Measurements from ENCODE around the gene PCDH9. TPM values are rescaled to one million over a fixed set of nuclear protein-coding genes. Genes with fewer than 3 reads are reported as not detected.

Gene PCDH9
- total RNA-seq, 6 donors from 2014 or later, result 3.1 to 19.4 (median 7.8) TPM

- no peak overlapping the region for H3K27ac ChIP-seq
- H3K4me3 ChIP-seq, result no peak overlapping the region
- 68 to 76% methylated on average over 4 of the region's 4 CpGs for WGBS, 2 donors
- DNase-seq, result no peak
- no peaks in the 10 kb centered on the region for H3K36me3 ChIP-seq
- no peaks in the 10 kb centered on the region for H3K9me3 ChIP-seq
- H3K27me3 ChIP-seq, result no peaks in the 10 kb centered on the region
- TF ChIP-seq POLR2A (IDR thresholded peaks at IDR 0.05) (no peak), POLR2AphosphoS5 (IDR thresholded peaks at IDR 0.05) (no peak)
- no peaks in the 10 kb centered on the region for H3K4me1 ChIP-seq
- ATAC-seq (ENCODE audit: low FRiP score in 2 of 2), result no peak
Measured at GRCh38 chr13:66347486-66348117, 882.5 kb downstream of the PCDH9 start.

- 68 to 76% methylated on average over 8 of the region's 8 CpGs for WGBS, 2 donors
- ATAC-seq (ENCODE audit: low FRiP score in 2 of 2) (no peak), DNase-seq (no peak)
- Histone ChIP-seq H3K36me3 (no peaks in the 10 kb centered on the region), H3K4me1 (no peaks in the 10 kb centered on the region), H3K9me3 (no peaks in the 10 kb centered on the region), H3K27ac (no peak overlapping the region), H3K4me3 (no peak overlapping the region), H3K27me3 (no peaks in the 10 kb centered on the region)
- TF ChIP-seq POLR2A (IDR thresholded peaks at IDR 0.05), result no peak
- no peak for TF ChIP-seq EP300 (IDR thresholded peaks at IDR 0.05)
- no peak for TF ChIP-seq CTCF (IDR thresholded peaks at IDR 0.05)
- TF ChIP-seq POLR2AphosphoS5 (IDR thresholded peaks at IDR 0.05), result no peak
Measured at GRCh38 chr13:66345971-66346370, 884.2 kb downstream of the PCDH9 start.

GRCh38 chr13:66345518-66345810, 884.7 kb downstream of the PCDH9 start:
- H3K36me3 ChIP-seq, result no peaks in the 10 kb centered on the region
- DNase-seq (no peak), ATAC-seq (ENCODE audit: low FRiP score in 2 of 2) (no peak)
- WGBS, 2 donors, result 71 to 76% methylated on average over 6 of the region's 6 CpGs
- TF ChIP-seq POLR2AphosphoS5 (IDR thresholded peaks at IDR 0.05) (no peak), POLR2A (IDR thresholded peaks at IDR 0.05) (no peak)
- H3K9me3 ChIP-seq, result no peaks in the 10 kb centered on the region
- H3K4me1 ChIP-seq, result no peaks in the 10 kb centered on the region
- no peak overlapping the region for H3K27ac ChIP-seq
- no peak overlapping the region for H3K4me3 ChIP-seq
- no peaks in the 10 kb centered on the region for H3K27me3 ChIP-seq

- Histone ChIP-seq H3K4me3 (no peak overlapping the region), H3K36me3 (no peaks in the 10 kb centered on the region), H3K9me3 (no peaks in the 10 kb centered on the region), H3K27me3 (no peaks in the 10 kb centered on the region), H3K4me1 (no peaks in the 10 kb centered on the region), H3K27ac (no peak overlapping the region)
- DNase-seq, result no peak
- TF ChIP-seq POLR2A (IDR thresholded peaks at IDR 0.05) (no peak), EP300 (IDR thresholded peaks at IDR 0.05) (no peak), POLR2AphosphoS5 (IDR thresholded peaks at IDR 0.05) (no peak), CTCF (IDR thresholded peaks at IDR 0.05) (no peak)
- ATAC-seq (ENCODE audit: low FRiP score in 2 of 2), result no peak
- WGBS, 2 donors, result 71 to 79% methylated on average over 4 of the region's 4 CpGs
Measured at GRCh38 chr13:66344805-66345517, 885.2 kb downstream of the PCDH9 start.

GRCh38 chr13:66343224-66343828, 886.8 kb downstream of the PCDH9 start:
- TF ChIP-seq CTCF (IDR thresholded peaks at IDR 0.05) (no peak), EP300 (IDR thresholded peaks at IDR 0.05) (no peak), POLR2A (IDR thresholded peaks at IDR 0.05) (no peak), POLR2AphosphoS5 (IDR thresholded peaks at IDR 0.05) (no peak)
- Histone ChIP-seq H3K9me3 (no peaks in the 10 kb centered on the region), H3K36me3 (no peaks in the 10 kb centered on the region), H3K4me3 (no peak overlapping the region), H3K4me1 (no peaks in the 10 kb centered on the region), H3K27ac (no peak overlapping the region), H3K27me3 (no peaks in the 10 kb centered on the region)
- ATAC-seq (ENCODE audit: low FRiP score in 2 of 2), result no peak
- 81 to 86% methylated on average over 9 of the region's 9 CpGs for WGBS, 2 donors
- no peak for DNase-seq

Measured in upper lobe of left lung (tissue), 6 donors.